Right kidney (tissue), 1 donor: ENCODE results near the gene PRSS36.
"Not testable (repeated sequence)": the region's sequence is repeated elsewhere in the genome, so short reads cannot be mapped to it uniquely, and the experiment has no call there.

Experiments used
- DNase-seq: peaks from one replicate; pipeline ENCODE4 v3.0.0-alpha.2; 2016

PRSS36 gene

GRCh38 chr16:31183432-31184428, 33.9 kb upstream of the PRSS36 start:
- no peak for DNase-seq

- DNase-seq: no peak
Measured at GRCh38 chr16:31182391-31182790, 32.5 kb upstream of the PRSS36 start.

GRCh38 chr16:31181102-31181830, 31.4 kb upstream of the PRSS36 start:
- peak; percentile 31 for DNase-seq

- DNase-seq: peak; percentile 100
Measured at GRCh38 chr16:31179747-31180459, 30.0 kb upstream of the PRSS36 start, which contains the start of gene FUS. FUS (plus strand) TSS chr16:31180139; CDS start chr16:31180215, 76 bp downstream.

- DNase-seq: no peak
Measured at GRCh38 chr16:31179219-31179746, 29.4 kb upstream of the PRSS36 start.

- DNase-seq: no peak
Measured at GRCh38 chr16:31177136-31177535, 27.3 kb upstream of the PRSS36 start.

- DNase-seq: not testable (repeated sequence)
Measured at GRCh38 chr16:31170048-31170447, 20.2 kb upstream of the PRSS36 start.

GRCh38 chr16:31168848-31169247, 19.0 kb upstream of the PRSS36 start:
- DNase-seq: no peak

GRCh38 chr16:31167315-31167714, 17.4 kb upstream of the PRSS36 start:
- no peak for DNase-seq

GRCh38 chr16:31157136-31157535, 7.3 kb upstream of the PRSS36 start:
- no peak for DNase-seq

GRCh38 chr16:31150976-31151375, 1.1 kb upstream of the PRSS36 start:
- DNase-seq: not testable (repeated sequence)

- no peak for DNase-seq
Measured at GRCh38 chr16:31149332-31149731, 534 bp downstream of the PRSS36 start.

GRCh38 chr16:31148896-31149295, 970 bp downstream of the PRSS36 start:
- DNase-seq: no peak

GRCh38 chr16:31148281-31148728, 1.6 kb downstream of the PRSS36 start:
- DNase-seq: no peak

GRCh38 chr16:31147574-31147973, 2.3 kb downstream of the PRSS36 start:
- no peak for DNase-seq

GRCh38 chr16:31145398-31145990, 4.4 kb downstream of the PRSS36 start:
- no peak for DNase-seq

GRCh38 chr16:31144418-31144817, 5.4 kb downstream of the PRSS36 start:
- not testable (repeated sequence) for DNase-seq

GRCh38 chr16:31143694-31144148, 6.1 kb downstream of the PRSS36 start:
- DNase-seq: no peak

GRCh38 chr16:31143011-31143693, 6.7 kb downstream of the PRSS36 start:
- DNase-seq: no peak

- DNase-seq: peak; percentile 88
Measured at GRCh38 chr16:31142109-31143010, 7.5 kb downstream of the PRSS36 start.
